WI38 (cell line): Measurements from ENCODE around the gene TBC1D30.
A peak's percentile ranks its signal among the peaks of the same experiment; 100 is the strongest.

Experiments
- H3K4me3 ChIP-seq: 2 replicates; pipeline ENCODE4 v1.5.1; 2011; ENCODE audit warnings: low read depth, mild to moderate bottlenecking, control low read depth, low read length
- TF ChIP-seq, protein P1 (sequence below): IDR thresholded peaks from 2 replicates; pipeline ENCODE4 v1.5.1; 2012; ENCODE audit warnings: low read depth, mild to moderate bottlenecking, control low read depth, low read length

Gene TBC1D30

DNA sequence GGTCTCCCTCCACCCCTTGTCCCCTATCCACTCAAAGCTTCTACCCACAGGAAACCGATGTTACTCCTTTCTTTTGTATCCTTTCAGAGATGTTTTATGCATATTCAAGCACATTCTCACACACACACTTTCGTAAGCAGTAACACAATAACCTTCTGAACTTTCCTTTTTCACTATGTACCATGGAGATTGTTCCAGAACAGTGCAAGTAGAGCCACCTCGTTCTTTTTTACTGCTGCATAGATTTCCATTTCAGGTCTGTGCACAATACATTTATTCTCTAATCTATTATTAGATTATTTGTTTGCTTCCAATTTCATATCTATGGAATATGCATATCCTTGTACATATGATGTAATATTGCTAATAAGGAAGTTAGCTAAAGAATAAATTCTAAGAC, 60.3 kb downstream of the TBC1D30 start:
- no peak overlapping the region for H3K4me3 ChIP-seq
- TF ChIP-seq, protein P1, sequence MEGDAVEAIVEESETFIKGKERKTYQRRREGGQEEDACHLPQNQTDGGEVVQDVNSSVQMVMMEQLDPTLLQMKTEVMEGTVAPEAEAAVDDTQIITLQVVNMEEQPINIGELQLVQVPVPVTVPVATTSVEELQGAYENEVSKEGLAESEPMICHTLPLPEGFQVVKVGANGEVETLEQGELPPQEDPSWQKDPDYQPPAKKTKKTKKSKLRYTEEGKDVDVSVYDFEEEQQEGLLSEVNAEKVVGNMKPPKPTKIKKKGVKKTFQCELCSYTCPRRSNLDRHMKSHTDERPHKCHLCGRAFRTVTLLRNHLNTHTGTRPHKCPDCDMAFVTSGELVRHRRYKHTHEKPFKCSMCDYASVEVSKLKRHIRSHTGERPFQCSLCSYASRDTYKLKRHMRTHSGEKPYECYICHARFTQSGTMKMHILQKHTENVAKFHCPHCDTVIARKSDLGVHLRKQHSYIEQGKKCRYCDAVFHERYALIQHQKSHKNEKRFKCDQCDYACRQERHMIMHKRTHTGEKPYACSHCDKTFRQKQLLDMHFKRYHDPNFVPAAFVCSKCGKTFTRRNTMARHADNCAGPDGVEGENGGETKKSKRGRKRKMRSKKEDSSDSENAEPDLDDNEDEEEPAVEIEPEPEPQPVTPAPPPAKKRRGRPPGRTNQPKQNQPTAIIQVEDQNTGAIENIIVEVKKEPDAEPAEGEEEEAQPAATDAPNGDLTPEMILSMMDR: no peak

DNA sequence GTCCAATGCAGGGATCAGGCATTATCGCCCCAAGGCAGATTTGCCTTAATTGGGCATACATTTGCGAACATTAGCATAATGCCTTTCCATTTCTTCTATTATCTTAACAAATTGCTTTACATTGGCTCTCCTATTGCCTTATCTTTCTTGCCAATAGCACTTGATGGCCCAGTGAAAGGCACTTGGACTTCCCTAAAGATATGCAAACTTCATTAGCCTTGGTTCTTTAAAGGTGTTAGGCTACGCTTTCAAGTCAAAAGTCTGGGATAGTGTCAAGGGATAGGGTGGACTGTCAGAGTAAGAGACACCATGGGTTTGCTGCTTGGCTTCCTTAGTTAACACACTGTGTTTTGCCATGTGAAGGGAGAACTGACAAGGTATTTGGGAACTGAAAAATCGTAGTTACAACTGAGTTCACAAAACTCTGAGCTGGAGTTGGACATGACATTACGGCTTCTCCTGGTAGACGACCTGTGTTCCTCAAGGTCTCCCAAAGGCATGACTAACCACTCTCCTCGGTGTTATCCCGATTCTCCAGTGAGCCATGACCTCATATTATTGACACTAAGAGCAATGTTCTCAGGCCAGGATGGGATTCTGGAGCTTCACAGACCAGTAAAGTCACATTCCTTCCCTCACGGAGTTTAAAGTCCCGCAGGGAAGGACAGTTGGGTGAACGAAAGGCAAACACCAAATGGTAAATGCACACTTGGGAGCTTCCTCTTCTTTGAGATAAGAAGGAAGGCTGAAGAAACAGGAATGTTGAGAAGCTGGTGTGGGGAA, 65.2 kb downstream of the TBC1D30 start:
- TF ChIP-seq, protein P1: no peak
- H3K4me3 ChIP-seq: no peak overlapping the region

DNA sequence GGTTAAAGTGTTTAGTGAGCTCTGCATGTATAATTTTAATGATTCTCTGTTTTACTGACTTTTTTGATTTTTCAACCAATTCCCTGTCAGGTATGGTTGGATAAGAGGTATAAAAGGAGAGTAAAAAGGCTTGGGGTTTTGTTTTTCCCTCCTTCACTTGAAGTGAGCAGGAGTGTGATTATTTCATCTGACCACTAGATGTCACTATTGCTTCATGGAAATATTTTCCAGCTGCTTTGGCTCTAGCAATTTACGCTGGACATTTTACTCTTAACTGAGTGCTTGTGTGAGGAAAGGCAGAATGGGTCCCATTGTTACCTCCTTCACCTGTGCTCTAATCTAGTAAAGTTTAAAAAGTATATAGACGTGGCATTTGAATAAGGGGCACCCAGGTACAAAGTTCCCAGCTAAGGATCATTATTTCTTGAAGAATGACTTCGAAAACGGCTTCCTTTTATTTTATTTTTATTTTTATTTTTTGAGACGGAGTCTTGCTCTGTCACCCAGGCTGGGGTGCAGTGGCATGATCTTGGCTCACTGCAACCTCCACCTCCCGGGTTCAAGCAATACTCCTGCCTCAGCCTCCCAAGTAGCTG, 66.5 kb downstream of the TBC1D30 start:
- TF ChIP-seq, protein P1: peak; percentile 35; the same call in 1 of the 2 replicates
- no peak overlapping the region for H3K4me3 ChIP-seq

DNA sequence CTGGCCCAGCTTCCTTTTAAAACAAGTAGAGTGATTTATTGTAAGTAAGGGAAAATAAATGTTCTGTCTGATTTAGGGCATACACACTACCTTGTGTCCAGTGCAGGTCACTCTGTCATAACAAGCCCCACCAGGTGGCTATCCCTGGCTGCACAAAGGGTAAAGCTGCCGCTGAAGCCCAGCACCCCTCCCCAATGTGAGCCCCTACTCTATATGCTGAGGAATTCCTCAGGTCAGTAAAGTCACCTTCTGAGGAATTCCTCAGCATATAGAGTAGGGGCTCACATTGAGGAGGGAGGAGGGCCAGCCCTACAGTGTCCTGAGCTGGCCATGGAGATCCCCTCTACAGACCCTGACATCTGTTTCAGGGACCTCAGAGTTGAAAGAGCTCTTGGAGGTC, 67.2 kb downstream of the TBC1D30 start:
- no peak overlapping the region for H3K4me3 ChIP-seq
- TF ChIP-seq, protein P1: no peak

DNA sequence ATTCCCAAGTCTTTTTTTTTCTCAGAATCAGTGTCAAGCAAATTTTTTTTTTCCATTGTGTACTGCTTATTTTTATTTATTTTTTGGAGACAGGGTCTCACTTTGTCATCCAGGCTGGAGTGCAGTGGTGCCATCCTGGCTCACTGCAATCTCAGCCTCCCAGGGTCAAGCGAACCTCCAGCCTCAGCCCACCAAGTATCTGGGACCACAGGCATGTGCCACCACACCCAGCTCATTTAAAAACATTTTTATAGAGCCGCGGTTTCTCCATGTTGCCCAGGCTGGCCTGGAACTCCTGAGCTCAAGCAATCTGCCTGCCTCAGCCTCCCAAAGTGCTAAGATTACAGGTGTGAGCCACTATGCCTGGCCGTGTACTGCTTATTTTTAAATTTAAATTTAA, 68.1 kb downstream of the TBC1D30 start:
- H3K4me3 ChIP-seq: no peak overlapping the region
- TF ChIP-seq, protein P1: no peak

DNA sequence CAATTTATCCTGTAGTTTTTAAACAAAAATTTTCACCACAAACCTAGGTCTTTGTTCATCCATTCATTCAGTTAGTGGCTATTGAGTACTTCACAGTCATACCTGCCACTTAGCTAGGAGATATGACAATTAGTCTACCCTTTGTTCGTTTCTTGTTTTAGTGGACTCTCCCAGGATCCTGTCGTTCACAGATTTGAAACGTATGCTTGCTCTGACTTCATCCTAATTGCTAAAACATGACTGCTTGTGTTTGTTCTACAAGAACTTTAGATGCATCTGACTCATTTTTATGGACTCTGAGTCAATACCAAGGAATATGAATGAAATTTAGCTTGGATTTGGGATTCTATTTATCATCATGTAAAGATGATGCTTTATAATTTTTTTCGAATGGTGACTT, 69.5 kb downstream of the TBC1D30 start:
- TF ChIP-seq, protein P1: no peak
- no peak overlapping the region for H3K4me3 ChIP-seq

DNA sequence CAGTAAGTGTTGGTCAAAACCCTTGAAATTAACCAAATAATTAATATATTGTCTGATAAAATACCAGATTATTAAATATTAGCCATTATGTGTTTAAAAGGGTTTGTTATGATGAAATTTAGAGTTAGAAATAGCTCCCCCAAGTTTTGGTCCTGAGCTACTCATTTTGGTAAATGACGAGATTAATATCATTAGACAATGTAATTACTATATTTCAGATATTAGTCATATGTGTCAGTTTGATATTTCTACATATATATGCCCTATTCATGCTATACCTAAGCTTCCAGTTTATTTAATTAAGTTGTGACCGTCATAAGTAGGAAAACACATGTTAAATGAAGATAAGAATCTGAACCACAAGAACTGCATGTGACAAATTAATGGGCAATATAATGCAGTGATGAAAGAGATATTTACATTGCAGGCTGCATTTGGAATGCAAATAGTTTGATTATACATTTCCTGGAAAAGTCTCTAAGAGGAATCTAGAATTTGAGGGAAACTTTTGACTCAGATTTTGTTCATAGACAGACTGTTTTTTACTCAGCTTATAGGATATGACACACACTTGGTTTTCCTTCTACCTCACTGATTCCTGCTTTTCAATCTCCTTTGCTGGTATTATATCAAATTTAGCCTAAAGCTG, 70.5 kb downstream of the TBC1D30 start:
- TF ChIP-seq, protein P1: no peak
- no peak overlapping the region for H3K4me3 ChIP-seq
